GM23338 (cell line): ENCODE data around the gene GRIK2. TPM values are rescaled to one million over a fixed set of nuclear protein-coding genes. Genes with fewer than 3 reads are reported as not detected.

Experiments
- ATAC-seq: fragments of 200-7000 bp; cut with Tn5 transposase; 3 replicates; pipeline ENCODE4 v1.9.1; 2020
- DNase-seq: peaks from one replicate; pipeline ENCODE4 v3.0.0-alpha.2; 2015; ENCODE audit warnings: low spot score
- H2AFZ ChIP-seq: fragments of 200-600 bp; sonication (generic); 2 replicates; pipeline ENCODE4 v1.8.0; 2016; ENCODE audit warnings: antibody characterized with exemption, mild to moderate bottlenecking, moderate library complexity
- H3F3A ChIP-seq: fragments of 200-600 bp; sonication (generic); replicated peaks from 2 replicates; pipeline ENCODE4 v1.8.0; 2017; ENCODE audit warnings: antibody characterized with exemption, mixed run types, low read depth
- H3K27ac ChIP-seq: fragments of 200-600 bp; sonication (generic); 2 replicates; pipeline ENCODE4 v1.6.1; 2016; ENCODE audit warnings: low read depth
- H3K27me3 ChIP-seq: fragments of 200-600 bp; sonication (generic); 2 replicates; pipeline ENCODE4 v1.8.0; 2016; ENCODE audit warnings: mild to moderate bottlenecking, mixed run types, moderate library complexity; ENCODE audit not compliant: insufficient read depth
- H3K36me3 ChIP-seq: fragments of 200-600 bp; sonication (generic); 2 replicates; pipeline ENCODE4 v1.8.0; 2016; ENCODE audit warnings: mild to moderate bottlenecking; ENCODE audit not compliant: insufficient read depth
- H3K4me1 ChIP-seq: fragments of 200-600 bp; sonication (generic); 2 replicates; pipeline ENCODE4 v1.8.0; 2016; ENCODE audit warnings: mild to moderate bottlenecking, moderate library complexity; ENCODE audit not compliant: insufficient read depth
- H3K4me2 ChIP-seq: fragments of 200-600 bp; sonication (generic); 2 replicates; pipeline ENCODE4 v1.7.1; 2017; ENCODE audit warnings: mixed run types
- H3K4me3 ChIP-seq: fragments of 200-600 bp; sonication (generic); 2 replicates; pipeline ENCODE4 v1.6.1; 2016; ENCODE audit warnings: mixed run types
- H3K79me2 ChIP-seq: fragments of 200-600 bp; sonication (generic); replicated peaks from 2 replicates; pipeline ENCODE4 v1.8.0; 2017; ENCODE audit warnings: mild to moderate bottlenecking; ENCODE audit not compliant: insufficient read depth
- H3K9me2 ChIP-seq: fragments of 200-600 bp; sonication (generic); 2 replicates; pipeline ENCODE4 v1.8.0; 2017; ENCODE audit not compliant: insufficient read depth
- H4K20me1 ChIP-seq: fragments of 200-600 bp; sonication (generic); replicated peaks from 2 replicates; pipeline ENCODE4 v1.8.0; 2017; ENCODE audit warnings: mild to moderate bottlenecking; ENCODE audit not compliant: insufficient read depth
- H3K27ac Mint-ChIP-seq: 2 replicates; pipeline ENCODE4 v1.8.0; 2020; ENCODE audit warnings: inconsistent platforms, mild to moderate bottlenecking, moderate library complexity, mixed read lengths
- H3K27me3 Mint-ChIP-seq: 3 replicates; pipeline ENCODE4 v1.8.0; 2022; ENCODE audit warnings: low read depth, mild to moderate bottlenecking, moderate library complexity, mixed read lengths, inconsistent platforms; ENCODE audit not compliant: insufficient read depth, poor library complexity
- H3K36me3 Mint-ChIP-seq: 3 replicates; pipeline ENCODE4 v1.8.0; 2021; ENCODE audit warnings: low read depth, mild to moderate bottlenecking, inconsistent platforms, moderate library complexity, mixed read lengths
- H3K4me1 Mint-ChIP-seq: 3 replicates; pipeline ENCODE4 v1.8.0; 2020; ENCODE audit warnings: mild to moderate bottlenecking, inconsistent platforms, mixed read lengths
- H3K4me3 Mint-ChIP-seq: 3 replicates; pipeline ENCODE4 v1.8.0; 2021; ENCODE audit warnings: moderate library complexity, mild to moderate bottlenecking, inconsistent platforms, mixed read lengths
- H3K9me3 Mint-ChIP-seq: 3 replicates; pipeline ENCODE4 v1.8.0; 2020; ENCODE audit warnings: moderate library complexity, mild to moderate bottlenecking, inconsistent platforms, mixed read lengths
- CREB1 ChIP-seq: fragments of 250-450 bp; sonication (Bioruptor Pico); IDR thresholded peaks from 2 replicates; pipeline ENCODE4 v1.5.0; 2020; ENCODE audit warnings: low read depth, mild to moderate bottlenecking, moderate library complexity
- ETS1 ChIP-seq: IDR thresholded peaks from 2 replicates; pipeline ENCODE4 v1.6.1; 2016; ENCODE audit warnings: antibody characterized with exemption
- EZH2 ChIP-seq: fragments of 200-600 bp; sonication (generic); IDR thresholded peaks from one replicate; pipeline ENCODE4 v1.8.0; 2017; ENCODE audit warnings: antibody characterized with exemption, mild to moderate bottlenecking, low read depth; ENCODE audit not compliant: unreplicated experiment
- EZH2phosphoT487 ChIP-seq: fragments of 200-600 bp; sonication (generic); IDR thresholded peaks from one replicate; pipeline ENCODE4 v1.8.1; 2018; ENCODE audit warnings: antibody characterized with exemption; ENCODE audit not compliant: unreplicated experiment
- JUNB ChIP-seq: IDR thresholded peaks from one replicate; pipeline ENCODE4 v1.6.1; 2016; ENCODE audit warnings: antibody characterized with exemption; ENCODE audit not compliant: unreplicated experiment
- POLR2AphosphoS5 ChIP-seq: IDR thresholded peaks from 2 replicates; pipeline ENCODE4 v1.6.1; 2016; ENCODE audit warnings: antibody characterized with exemption, low read depth
- REST ChIP-seq: IDR thresholded peaks from one replicate; pipeline ENCODE4 v1.6.1; 2018; ENCODE audit warnings: antibody characterized with exemption; ENCODE audit not compliant: unreplicated experiment
- ZNF114 ChIP-seq: fragments of 250-450 bp; sonication (Bioruptor Pico); IDR thresholded peaks from 2 replicates; pipeline ENCODE4 v1.5.0; 2020; ENCODE audit warnings: mild to moderate bottlenecking, moderate library complexity
- ZNF331 ChIP-seq: fragments of 250-450 bp; sonication (Bioruptor Pico); IDR thresholded peaks from 2 replicates; pipeline ENCODE4 v1.5.0; 2020; ENCODE audit warnings: low read depth, mild to moderate bottlenecking, moderate library complexity
- ZNF462 ChIP-seq: fragments of 250-450 bp; sonication (Bioruptor Pico); IDR thresholded peaks from 2 replicates; pipeline ENCODE4 v1.5.0; 2020; ENCODE audit warnings: mild to moderate bottlenecking, moderate library complexity
- polyA plus RNA-seq: library from polyadenylated mRNA; unstranded; fragments of >200 nt; fragmentation: Nextera tagmentation; extraction: Ambion mirVana; gene quantifications from 2 replicates; pipeline ENCODE4 v1.2.1, GENCODE V29; 2016
- total RNA-seq: library from RNA; depleted of rRNA; stranded (reverse); fragments of >200 nt; shearing (Covaris generic); gene quantifications from 2 replicates; pipeline ENCODE4 v1.2.3, GENCODE V29; 2014

GRIK2 gene
- total and polyA plus RNA-seq, 2 experiments from 2014 or later = 0.73 to 3.0 TPM

GRCh38 chr6:102068349-102068929 is 674.9 kb downstream of the GRIK2 start (continued):
- no peak for TF ChIP-seq POLR2AphosphoS5
- TF ChIP-seq REST = no peak
- TF ChIP-seq ZNF331 (CRISPR knock-in tag) = no peak
- no peak for TF ChIP-seq EZH2phosphoT487
- TF ChIP-seq JUNB = no peak

- Histone ChIP-seq H3K4me3 (no peak overlapping the region), H3K9me2 (no peaks in the 10 kb centered on the region; the same call in 1 of the 2 replicates), H3F3A (no peaks in the 10 kb centered on the region), H3K27me3 (no peaks in the 10 kb centered on the region), H3K79me2 (no peaks in the 10 kb centered on the region), H3K4me1 (no peaks in the 10 kb centered on the region), H3K27ac (no peak overlapping the region), H4K20me1 (no peaks in the 10 kb centered on the region), H3K4me2 (no peak overlapping the region), H2AFZ (no peak overlapping the region), H3K36me3 (no peaks in the 10 kb centered on the region)
- Mint-ChIP-seq H3K36me3 (peaks cover 10% of the 10 kb centered on the region; the same call in 2 of the 3 replicates), H3K27ac (no peak overlapping the region), H3K4me3 (no peak overlapping the region), H3K27me3 (no peaks in the 10 kb centered on the region), H3K9me3 (peaks cover 12% of the 10 kb centered on the region), H3K4me1 (no peaks in the 10 kb centered on the region)
- ATAC-seq = no peak
- DNase-seq = no peak
- TF ChIP-seq CREB1 (no peak), REST (no peak), POLR2AphosphoS5 (no peak), ETS1 (no peak), JUNB (no peak), ZNF114 (CRISPR knock-in tag) (no peak), EZH2 (no peak), ZNF462 (CRISPR knock-in tag) (no peak), ZNF331 (CRISPR knock-in tag) (no peak)
Measured at GRCh38 chr6:102075539-102075938, 682.0 kb downstream of the GRIK2 start.
